ENCODE data around the gene BCLAF1. TPM values are rescaled to one million over a fixed set of nuclear protein-coding genes. Genes with fewer than 3 reads are reported as not detected.

Gene BCLAF1
- total and polyA plus RNA-seq, 2 experiments from 2014 or later: 133 to 151 TPM

- Mint-ChIP-seq H3K27me3 (ENCODE audit: insufficient read depth, low read depth, poor library complexity) (peaks cover 18% of the 10 kb centered on the region), H3K36me3 (ENCODE audit: low read depth) (peaks cover 11% of the 10 kb centered on the region; the same call in 2 of the 3 replicates), H3K4me1 (peaks cover 42% of the 10 kb centered on the region), H3K27ac (peak overlapping the region; percentile 100), H3K9me3 (peaks cover 2% of the 10 kb centered on the region; the same call in 2 of the 3 replicates), H3K4me3 (peak overlapping the region; percentile 97)
- no peak for TF ChIP-seq EZH2 (IDR thresholded peaks at IDR 0.05; ENCODE audit: low read depth, unreplicated experiment)
- TF ChIP-seq POLR2AphosphoS5 (IDR thresholded peaks at IDR 0.05; ENCODE audit: low read depth): no peak
- TF ChIP-seq STAT1 (IDR thresholded peaks at IDR 0.05; ENCODE audit: unreplicated experiment): no peak
- TF ChIP-seq CTCF (conservative IDR thresholded peaks at IDR 0.05; ENCODE audit: low read depth in 2 of 2): no peak
- no peak for TF ChIP-seq JUNB (IDR thresholded peaks at IDR 0.05; ENCODE audit: unreplicated experiment)
- TF ChIP-seq ZNF331 (CRISPR knock-in tag; IDR thresholded peaks at IDR 0.05; ENCODE audit: low read depth): no peak
- DNase-seq (ENCODE audit: low spot score) (peak; percentile 95), ATAC-seq (peak; percentile 63)
- Histone ChIP-seq H3K27ac (ENCODE audit: low read depth) (peak overlapping the region; percentile 100), H3K79me2 (replicated peaks; ENCODE audit: insufficient read depth) (peaks cover 53% of the 10 kb centered on the region), H3K4me1 (ENCODE audit: insufficient read depth) (peaks cover 31% of the 10 kb centered on the region), H2AFZ (no peak overlapping the region), H3F3A (replicated peaks; ENCODE audit: low read depth) (peaks cover 4% of the 10 kb centered on the region; the same call in 1 of the 2 replicates), H3K9me2 (ENCODE audit: insufficient read depth) (no peaks in the 10 kb centered on the region), H3K4me2 (peak overlapping the region; percentile 87), H3K36me3 (ENCODE audit: insufficient read depth) (no peaks in the 10 kb centered on the region), H3K4me3 (peak overlapping the region; percentile 82), H3K27me3 (ENCODE audit: insufficient read depth) (no peaks in the 10 kb centered on the region), H4K20me1 (replicated peaks; ENCODE audit: insufficient read depth) (peaks cover 43% of the 10 kb centered on the region)
Observed at GRCh38 chr6:136289327-136289578, 393 bp downstream of the BCLAF1 start.

- Histone ChIP-seq H3K9me2 (ENCODE audit: insufficient read depth) (no peaks in the 10 kb centered on the region), H3F3A (replicated peaks; ENCODE audit: low read depth) (peaks cover 4% of the 10 kb centered on the region; the same call in 1 of the 2 replicates), H2AFZ (no peak overlapping the region), H3K4me2 (peak overlapping the region; percentile 87), H3K79me2 (replicated peaks; ENCODE audit: insufficient read depth) (peaks cover 58% of the 10 kb centered on the region), H3K4me3 (peak overlapping the region; percentile 82), H4K20me1 (replicated peaks; ENCODE audit: insufficient read depth) (peaks cover 46% of the 10 kb centered on the region), H3K27me3 (ENCODE audit: insufficient read depth) (no peaks in the 10 kb centered on the region), H3K27ac (ENCODE audit: low read depth) (peak overlapping the region; percentile 100), H3K4me1 (ENCODE audit: insufficient read depth) (peaks cover 31% of the 10 kb centered on the region), H3K36me3 (ENCODE audit: insufficient read depth) (no peaks in the 10 kb centered on the region)
- peaks cover 2% of the 10 kb centered on the region; the same call in 2 of the 3 replicates for H3K9me3 Mint-ChIP-seq
- peak overlapping the region; percentile 100 for H3K27ac Mint-ChIP-seq
- peak; percentile 94 for DNase-seq (ENCODE audit: low spot score)
- TF ChIP-seq ZNF331 (CRISPR knock-in tag; IDR thresholded peaks at IDR 0.05; ENCODE audit: low read depth): no peak
- TF ChIP-seq CTCF (conservative IDR thresholded peaks at IDR 0.05; ENCODE audit: low read depth in 2 of 2): peak in 1 of 2 experiments; percentile 11; a peak in 1 of 4 replicates
- no peak for TF ChIP-seq CREB1 (CRISPR knock-in tag; IDR thresholded peaks at IDR 0.05; ENCODE audit: low read depth)
- no peak for TF ChIP-seq ZNF462 (CRISPR knock-in tag; IDR thresholded peaks at IDR 0.05)
- peak; percentile 56 for ATAC-seq
- peak overlapping the region; percentile 97 for H3K4me3 Mint-ChIP-seq
- H3K27me3 Mint-ChIP-seq (ENCODE audit: insufficient read depth, low read depth, poor library complexity): peaks cover 18% of the 10 kb centered on the region
- H3K4me1 Mint-ChIP-seq: peaks cover 43% of the 10 kb centered on the region
- peaks cover 11% of the 10 kb centered on the region; the same call in 2 of the 3 replicates for H3K36me3 Mint-ChIP-seq (ENCODE audit: low read depth)
Observed at GRCh38 chr6:136288566-136289326, 900 bp downstream of the BCLAF1 start.

Measured in GM23338 (cell line).